Measurements from ENCODE around the gene CHFR. TPM values are rescaled to one million over a fixed set of nuclear protein-coding genes. Genes with fewer than 3 reads are reported as not detected.
"Not testable (repeated sequence)": the region's sequence is repeated elsewhere in the genome, so short reads cannot be mapped to it uniquely, and the experiment has no call there.

CHFR gene
- total RNA-seq, 1 donor from 2014 or later = 63.7 TPM

- peaks cover 40% of the 10 kb centered on the region for H3K36me3 Mint-ChIP-seq (ENCODE audit: low read depth)
- no peak overlapping the region for H3K27ac Mint-ChIP-seq
- H3K27me3 Mint-ChIP-seq (ENCODE audit: insufficient read depth) = no peaks in the 10 kb centered on the region
- peaks cover 29% of the 10 kb centered on the region for H3K4me1 Mint-ChIP-seq (ENCODE audit: low read depth)
- no peak overlapping the region for H3K4me3 Mint-ChIP-seq
- DNase-seq (ENCODE audit: low spot score) = no peak
- H3K9me3 Mint-ChIP-seq = no peaks in the 10 kb centered on the region
- intact Hi-C loops (cut with micrococcal nuclease) = loop anchor here (5.0 kb wide), 1 partner anchor 37 kb away; no protein-coding TSS in a partner anchor
These were observed 17.9 kb downstream of the CHFR start for GRCh38 chr12:132869551-132869950.

- H3K36me3 Mint-ChIP-seq (ENCODE audit: low read depth) = peaks cover 29% of the 10 kb centered on the region
- peak overlapping the region; percentile 48 for H3K27ac Mint-ChIP-seq
- H3K9me3 Mint-ChIP-seq = no peaks in the 10 kb centered on the region
These were observed 21.1 kb downstream of the CHFR start for GRCh38 chr12:132866251-132866828.

GRCh38 chr12:132861558-132861957 lies 25.8 kb downstream of the CHFR start:
- H3K9me3 Mint-ChIP-seq = no peaks in the 10 kb centered on the region
- intact Hi-C loops (cut with micrococcal nuclease) = no loop called here
- DNase-seq (ENCODE audit: low spot score) = no peak
- H3K4me3 Mint-ChIP-seq = no peak overlapping the region
- no peak overlapping the region for H3K27ac Mint-ChIP-seq
- H3K4me1 Mint-ChIP-seq (ENCODE audit: low read depth) = peaks cover 4% of the 10 kb centered on the region
- peaks cover 32% of the 10 kb centered on the region for H3K36me3 Mint-ChIP-seq (ENCODE audit: low read depth)
- no peaks in the 10 kb centered on the region for H3K27me3 Mint-ChIP-seq (ENCODE audit: insufficient read depth)

More at GRCh38 chr12:132866251-132866828, 21.1 kb downstream of the CHFR start:
- intact Hi-C loops (cut with micrococcal nuclease) = loop anchor here (5.0 kb wide), 1 partner anchor 34 kb away; no protein-coding TSS in a partner anchor
- peaks cover 11% of the 10 kb centered on the region for H3K4me1 Mint-ChIP-seq (ENCODE audit: low read depth)
- H3K4me3 Mint-ChIP-seq = no peak overlapping the region
- H3K27me3 Mint-ChIP-seq (ENCODE audit: insufficient read depth) = no peaks in the 10 kb centered on the region
- DNase-seq (ENCODE audit: low spot score) = no peak

GRCh38 chr12:132858718-132859266 lies 28.6 kb downstream of the CHFR start:
- H3K4me1 Mint-ChIP-seq (ENCODE audit: low read depth) = peaks cover 4% of the 10 kb centered on the region
- peaks cover 43% of the 10 kb centered on the region for H3K36me3 Mint-ChIP-seq (ENCODE audit: low read depth)
- no peaks in the 10 kb centered on the region for H3K9me3 Mint-ChIP-seq
- no peaks in the 10 kb centered on the region for H3K27me3 Mint-ChIP-seq (ENCODE audit: insufficient read depth)
- intact Hi-C loops (cut with micrococcal nuclease) = no loop called here
- no peak for DNase-seq (ENCODE audit: low spot score)
- no peak overlapping the region for H3K27ac Mint-ChIP-seq
- H3K4me3 Mint-ChIP-seq = no peak overlapping the region

GRCh38 chr12:132857019-132857418 lies 30.4 kb downstream of the CHFR start:
- H3K4me1 Mint-ChIP-seq (ENCODE audit: low read depth); H3K27ac Mint-ChIP-seq; DNase-seq (ENCODE audit: low spot score); H3K27me3 Mint-ChIP-seq (ENCODE audit: insufficient read depth); intact Hi-C loops (cut with micrococcal nuclease); H3K4me3 Mint-ChIP-seq; H3K9me3 Mint-ChIP-seq: not testable (repeated sequence)
- H3K36me3 Mint-ChIP-seq (ENCODE audit: low read depth) = peaks cover 53% of the 10 kb centered on the region

- peaks cover 51% of the 10 kb centered on the region for H3K36me3 Mint-ChIP-seq (ENCODE audit: low read depth)
These were observed 30.8 kb downstream of the CHFR start for GRCh38 chr12:132856581-132856980.

GRCh38 chr12:132855211-132855610 lies 32.2 kb downstream of the CHFR start:
- H3K4me1 Mint-ChIP-seq (ENCODE audit: low read depth); H3K27me3 Mint-ChIP-seq (ENCODE audit: insufficient read depth); intact Hi-C loops (cut with micrococcal nuclease): not testable (repeated sequence)

More at GRCh38 chr12:132856581-132856980, 30.8 kb downstream of the CHFR start:
- Mint-ChIP-seq H3K27ac (no peak overlapping the region), H3K9me3 (no peaks in the 10 kb centered on the region), H3K4me1 (ENCODE audit: low read depth) (peaks cover 4% of the 10 kb centered on the region), H3K4me3 (no peak overlapping the region), H3K27me3 (ENCODE audit: insufficient read depth) (no peaks in the 10 kb centered on the region)
- DNase-seq (ENCODE audit: low spot score) = no peak
- intact Hi-C loops (cut with micrococcal nuclease) = no loop called here

GRCh38 chr12:132853285-132854092 lies 33.9 kb downstream of the CHFR start:
- no peak for DNase-seq (ENCODE audit: low spot score)
- H3K4me3 Mint-ChIP-seq = no peak overlapping the region
- intact Hi-C loops (cut with micrococcal nuclease) = no loop called here
- H3K36me3 Mint-ChIP-seq (ENCODE audit: low read depth) = peaks cover 45% of the 10 kb centered on the region
- no peak overlapping the region for H3K27ac Mint-ChIP-seq
- no peaks in the 10 kb centered on the region for H3K9me3 Mint-ChIP-seq
- H3K27me3 Mint-ChIP-seq (ENCODE audit: insufficient read depth) = no peaks in the 10 kb centered on the region
- no peaks in the 10 kb centered on the region for H3K4me1 Mint-ChIP-seq (ENCODE audit: low read depth)

More at GRCh38 chr12:132855211-132855610, 32.2 kb downstream of the CHFR start:
- DNase-seq (ENCODE audit: low spot score); H3K4me3 Mint-ChIP-seq; H3K9me3 Mint-ChIP-seq; H3K27ac Mint-ChIP-seq: not testable (repeated sequence)
- peaks cover 51% of the 10 kb centered on the region for H3K36me3 Mint-ChIP-seq (ENCODE audit: low read depth)

GRCh38 chr12:132852496-132852895 lies 34.9 kb downstream of the CHFR start:
- Mint-ChIP-seq H3K9me3 (no peaks in the 10 kb centered on the region), H3K36me3 (ENCODE audit: low read depth) (peaks cover 44% of the 10 kb centered on the region), H3K27me3 (ENCODE audit: insufficient read depth) (no peaks in the 10 kb centered on the region), H3K4me3 (no peak overlapping the region), H3K27ac (no peak overlapping the region), H3K4me1 (ENCODE audit: low read depth) (no peaks in the 10 kb centered on the region)
- no peak for DNase-seq (ENCODE audit: low spot score)
- intact Hi-C loops (cut with micrococcal nuclease) = no loop called here

- no peak for DNase-seq (ENCODE audit: low spot score)
- intact Hi-C loops (cut with micrococcal nuclease) = no loop called here
- no peaks in the 10 kb centered on the region for H3K4me1 Mint-ChIP-seq (ENCODE audit: low read depth)
- no peak overlapping the region for H3K27ac Mint-ChIP-seq
- H3K27me3 Mint-ChIP-seq (ENCODE audit: insufficient read depth) = no peaks in the 10 kb centered on the region
- no peaks in the 10 kb centered on the region for H3K9me3 Mint-ChIP-seq
- H3K4me3 Mint-ChIP-seq = no peak overlapping the region
- peaks cover 41% of the 10 kb centered on the region for H3K36me3 Mint-ChIP-seq (ENCODE audit: low read depth)
These were observed 35.9 kb downstream of the CHFR start for GRCh38 chr12:132851465-132851864.

GRCh38 chr12:132850291-132850690 lies 37.1 kb downstream of the CHFR start:
- Mint-ChIP-seq H3K27ac (no peak overlapping the region), H3K4me1 (ENCODE audit: low read depth) (no peaks in the 10 kb centered on the region), H3K27me3 (ENCODE audit: insufficient read depth) (no peaks in the 10 kb centered on the region), H3K4me3 (no peak overlapping the region), H3K9me3 (no peaks in the 10 kb centered on the region), H3K36me3 (ENCODE audit: low read depth) (peaks cover 37% of the 10 kb centered on the region)
- intact Hi-C loops (cut with micrococcal nuclease) = no loop called here
- no peak for DNase-seq (ENCODE audit: low spot score)

- Mint-ChIP-seq H3K27me3 (ENCODE audit: insufficient read depth) (no peaks in the 10 kb centered on the region), H3K27ac (peak overlapping the region; percentile 23), H3K4me1 (ENCODE audit: low read depth) (no peaks in the 10 kb centered on the region), H3K36me3 (ENCODE audit: low read depth) (peaks cover 28% of the 10 kb centered on the region), H3K9me3 (no peaks in the 10 kb centered on the region), H3K4me3 (no peak overlapping the region)
- intact Hi-C loops (cut with micrococcal nuclease) = no loop called here
- DNase-seq (ENCODE audit: low spot score) = no peak
These were observed 38.9 kb downstream of the CHFR start for GRCh38 chr12:132848521-132848920.
